GM23338 (cell line): Measurements from ENCODE around the gene ADA.

Source experiments
- CREB1 ChIP-seq: fragments of 250-450 bp; sonication (Bioruptor Pico); IDR thresholded peaks from 2 replicates; pipeline ENCODE4 v1.5.0; 2020; ENCODE audit warnings: low read depth, mild to moderate bottlenecking, moderate library complexity
- EZH2 ChIP-seq: fragments of 200-600 bp; sonication (generic); IDR thresholded peaks from one replicate; pipeline ENCODE4 v1.8.0; 2017; ENCODE audit warnings: antibody characterized with exemption, mild to moderate bottlenecking, low read depth; ENCODE audit not compliant: unreplicated experiment
- EZH2phosphoT487 ChIP-seq: fragments of 200-600 bp; sonication (generic); IDR thresholded peaks from one replicate; pipeline ENCODE4 v1.8.1; 2018; ENCODE audit warnings: antibody characterized with exemption; ENCODE audit not compliant: unreplicated experiment
- POLR2AphosphoS5 ChIP-seq: IDR thresholded peaks from 2 replicates; pipeline ENCODE4 v1.6.1; 2016; ENCODE audit warnings: antibody characterized with exemption, low read depth
- TF ChIP-seq, protein P1 (sequence below), 2 experiments: fragments of 200-600 bp in 1 of 2; sonication (generic) in 1 of 2; conservative IDR thresholded peaks; 2 replicates each; pipeline versions ENCODE4 v1.5.1 to v1.6.1; 2016 to 2017; ENCODE audit warnings: antibody characterized with exemption in 2 of 2, low read depth in 2 of 2, mild to moderate bottlenecking in 2 of 2, moderate library complexity in 1 of 2
- TF ChIP-seq, protein P2 (sequence below): IDR thresholded peaks from one replicate; pipeline ENCODE4 v1.6.1; 2018; ENCODE audit warnings: antibody characterized with exemption; ENCODE audit not compliant: unreplicated experiment
- TF ChIP-seq, protein P3 (sequence below): IDR thresholded peaks from 2 replicates; pipeline ENCODE4 v1.6.1; 2016; ENCODE audit warnings: antibody characterized with exemption

DNA sequence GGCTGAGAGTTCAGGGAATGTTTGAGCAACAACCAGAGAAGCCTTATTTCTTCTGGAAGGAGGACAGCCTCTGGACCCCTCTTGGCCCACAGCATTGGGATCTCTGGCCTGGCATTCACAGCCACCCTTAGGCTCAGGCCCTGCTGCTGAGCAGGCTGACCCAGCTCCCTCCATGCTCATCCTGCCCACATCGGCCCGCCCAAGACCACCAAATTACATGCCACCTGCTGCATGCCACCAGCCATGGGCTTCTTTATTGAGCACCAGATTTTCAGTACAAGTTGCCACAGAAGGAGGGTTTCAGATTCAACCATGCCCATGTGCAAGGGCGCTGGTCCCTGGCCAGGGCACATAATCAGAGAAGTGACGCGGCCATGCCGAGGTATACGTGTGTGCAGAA, 32.2 kb downstream of the ADA start:
- TF ChIP-seq, protein P1, sequence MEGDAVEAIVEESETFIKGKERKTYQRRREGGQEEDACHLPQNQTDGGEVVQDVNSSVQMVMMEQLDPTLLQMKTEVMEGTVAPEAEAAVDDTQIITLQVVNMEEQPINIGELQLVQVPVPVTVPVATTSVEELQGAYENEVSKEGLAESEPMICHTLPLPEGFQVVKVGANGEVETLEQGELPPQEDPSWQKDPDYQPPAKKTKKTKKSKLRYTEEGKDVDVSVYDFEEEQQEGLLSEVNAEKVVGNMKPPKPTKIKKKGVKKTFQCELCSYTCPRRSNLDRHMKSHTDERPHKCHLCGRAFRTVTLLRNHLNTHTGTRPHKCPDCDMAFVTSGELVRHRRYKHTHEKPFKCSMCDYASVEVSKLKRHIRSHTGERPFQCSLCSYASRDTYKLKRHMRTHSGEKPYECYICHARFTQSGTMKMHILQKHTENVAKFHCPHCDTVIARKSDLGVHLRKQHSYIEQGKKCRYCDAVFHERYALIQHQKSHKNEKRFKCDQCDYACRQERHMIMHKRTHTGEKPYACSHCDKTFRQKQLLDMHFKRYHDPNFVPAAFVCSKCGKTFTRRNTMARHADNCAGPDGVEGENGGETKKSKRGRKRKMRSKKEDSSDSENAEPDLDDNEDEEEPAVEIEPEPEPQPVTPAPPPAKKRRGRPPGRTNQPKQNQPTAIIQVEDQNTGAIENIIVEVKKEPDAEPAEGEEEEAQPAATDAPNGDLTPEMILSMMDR (conservative IDR thresholded peaks at IDR 0.05; ENCODE audit: low read depth in 2 of 2) = no peak
- no peak for TF ChIP-seq EZH2
- TF ChIP-seq POLR2AphosphoS5 = no peak
- TF ChIP-seq EZH2phosphoT487 = no peak
- TF ChIP-seq, protein P2, sequence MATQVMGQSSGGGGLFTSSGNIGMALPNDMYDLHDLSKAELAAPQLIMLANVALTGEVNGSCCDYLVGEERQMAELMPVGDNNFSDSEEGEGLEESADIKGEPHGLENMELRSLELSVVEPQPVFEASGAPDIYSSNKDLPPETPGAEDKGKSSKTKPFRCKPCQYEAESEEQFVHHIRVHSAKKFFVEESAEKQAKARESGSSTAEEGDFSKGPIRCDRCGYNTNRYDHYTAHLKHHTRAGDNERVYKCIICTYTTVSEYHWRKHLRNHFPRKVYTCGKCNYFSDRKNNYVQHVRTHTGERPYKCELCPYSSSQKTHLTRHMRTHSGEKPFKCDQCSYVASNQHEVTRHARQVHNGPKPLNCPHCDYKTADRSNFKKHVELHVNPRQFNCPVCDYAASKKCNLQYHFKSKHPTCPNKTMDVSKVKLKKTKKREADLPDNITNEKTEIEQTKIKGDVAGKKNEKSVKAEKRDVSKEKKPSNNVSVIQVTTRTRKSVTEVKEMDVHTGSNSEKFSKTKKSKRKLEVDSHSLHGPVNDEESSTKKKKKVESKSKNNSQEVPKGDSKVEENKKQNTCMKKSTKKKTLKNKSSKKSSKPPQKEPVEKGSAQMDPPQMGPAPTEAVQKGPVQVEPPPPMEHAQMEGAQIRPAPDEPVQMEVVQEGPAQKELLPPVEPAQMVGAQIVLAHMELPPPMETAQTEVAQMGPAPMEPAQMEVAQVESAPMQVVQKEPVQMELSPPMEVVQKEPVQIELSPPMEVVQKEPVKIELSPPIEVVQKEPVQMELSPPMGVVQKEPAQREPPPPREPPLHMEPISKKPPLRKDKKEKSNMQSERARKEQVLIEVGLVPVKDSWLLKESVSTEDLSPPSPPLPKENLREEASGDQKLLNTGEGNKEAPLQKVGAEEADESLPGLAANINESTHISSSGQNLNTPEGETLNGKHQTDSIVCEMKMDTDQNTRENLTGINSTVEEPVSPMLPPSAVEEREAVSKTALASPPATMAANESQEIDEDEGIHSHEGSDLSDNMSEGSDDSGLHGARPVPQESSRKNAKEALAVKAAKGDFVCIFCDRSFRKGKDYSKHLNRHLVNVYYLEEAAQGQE = no peak
- no peak for TF ChIP-seq CREB1
- TF ChIP-seq, protein P3, sequence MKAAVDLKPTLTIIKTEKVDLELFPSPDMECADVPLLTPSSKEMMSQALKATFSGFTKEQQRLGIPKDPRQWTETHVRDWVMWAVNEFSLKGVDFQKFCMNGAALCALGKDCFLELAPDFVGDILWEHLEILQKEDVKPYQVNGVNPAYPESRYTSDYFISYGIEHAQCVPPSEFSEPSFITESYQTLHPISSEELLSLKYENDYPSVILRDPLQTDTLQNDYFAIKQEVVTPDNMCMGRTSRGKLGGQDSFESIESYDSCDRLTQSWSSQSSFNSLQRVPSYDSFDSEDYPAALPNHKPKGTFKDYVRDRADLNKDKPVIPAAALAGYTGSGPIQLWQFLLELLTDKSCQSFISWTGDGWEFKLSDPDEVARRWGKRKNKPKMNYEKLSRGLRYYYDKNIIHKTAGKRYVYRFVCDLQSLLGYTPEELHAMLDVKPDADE = no peak
